IPS-NIHi11 (cell line): ENCODE data around the gene RP2.

ENCODE experiments used
- DNase-seq: peaks from one replicate; pipeline ENCODE4 v3.0.0; 2012; ENCODE audit warnings: mixed read lengths, low spot score

RP2 gene

DNA sequence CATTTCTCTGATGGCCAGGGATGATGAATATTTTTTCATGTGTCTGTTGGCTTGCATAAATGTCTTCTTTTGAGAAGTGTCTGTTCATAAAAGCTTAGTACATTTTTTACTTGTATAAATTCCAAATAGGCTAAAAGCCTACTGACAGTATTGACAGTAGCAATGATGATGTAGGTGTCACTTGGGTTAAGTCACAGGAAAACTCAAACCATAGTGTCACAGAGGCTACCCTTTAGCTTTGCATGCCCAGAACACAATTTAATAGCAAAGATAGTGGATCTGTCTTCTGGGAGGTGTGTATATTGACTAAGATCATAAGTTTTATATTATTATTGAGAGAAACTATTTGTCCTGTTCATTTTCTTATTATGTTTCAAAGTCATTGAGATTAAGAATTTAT lies 8.1 kb downstream of the RP2 start:
- DNase-seq: no peak

DNA sequence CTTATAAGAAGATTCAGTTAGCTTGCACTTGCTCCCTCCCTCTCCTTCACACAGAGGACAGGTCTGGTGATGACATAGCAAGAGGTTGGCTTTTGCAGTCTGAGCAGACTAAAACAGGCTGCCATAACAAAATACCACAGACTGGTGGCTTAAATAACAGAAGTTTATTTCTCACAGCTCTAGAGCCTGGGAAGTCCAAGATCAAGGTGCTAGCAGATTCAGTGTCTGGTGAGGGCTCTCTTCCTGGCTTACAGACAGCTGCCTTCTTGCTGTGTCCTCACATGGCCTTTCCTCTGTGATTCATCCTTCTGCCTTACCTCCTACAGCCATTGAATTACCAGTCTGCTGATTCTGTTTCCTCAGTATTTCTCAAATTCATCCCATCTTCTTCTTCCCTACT lies 13.1 kb downstream of the RP2 start:
- DNase-seq: no peak

DNA sequence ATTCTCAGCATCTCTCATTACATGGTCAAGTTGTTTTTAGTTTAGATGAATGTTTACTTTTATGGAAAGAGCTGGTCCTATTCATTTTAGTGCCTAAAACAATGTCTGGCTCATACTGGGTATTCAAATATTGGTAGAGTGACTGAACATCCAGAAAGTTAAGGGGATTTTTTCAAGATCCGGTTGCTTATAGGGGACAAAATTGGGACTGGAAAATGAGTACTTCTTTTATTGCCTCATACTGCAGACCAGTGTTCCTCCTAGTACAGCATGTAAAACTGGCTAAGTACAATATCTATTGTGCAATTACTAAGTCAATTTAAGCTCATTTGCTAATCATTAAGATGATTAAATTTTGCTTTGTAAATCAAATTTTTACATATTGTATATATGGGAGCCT lies 13.9 kb downstream of the RP2 start:
- no peak for DNase-seq

DNA sequence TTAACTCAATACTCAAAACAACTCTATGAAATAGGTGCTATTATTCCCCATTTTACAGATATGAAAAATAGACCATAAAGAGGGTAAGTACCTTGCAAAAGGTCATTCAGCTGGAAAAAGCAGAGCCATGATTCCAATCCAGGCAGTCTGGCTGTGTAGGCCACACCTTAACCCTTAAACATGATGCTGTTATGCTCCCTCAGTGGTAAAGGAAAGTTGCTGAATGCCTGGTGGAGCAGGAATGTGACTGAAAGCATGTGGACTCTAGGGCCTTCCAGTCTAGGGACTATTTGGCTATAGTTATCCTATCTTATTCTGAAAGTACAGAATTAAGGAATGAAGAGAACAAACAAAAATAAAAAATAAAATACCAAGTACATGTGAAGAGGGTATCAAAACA lies 19.6 kb downstream of the RP2 start:
- no peak for DNase-seq

- DNase-seq: no peak
Observed at GRCh38 chrX:46860557-46860956, 23.7 kb downstream of the RP2 start.

- no peak for DNase-seq
Observed at GRCh38 chrX:46863072-46863471, 26.2 kb downstream of the RP2 start.

- DNase-seq: no peak
Observed at GRCh38 chrX:46864606-46865005, 27.8 kb downstream of the RP2 start.

- no peak for DNase-seq
Observed at GRCh38 chrX:46865281-46865680, 28.4 kb downstream of the RP2 start.

GRCh38 chrX:46866726-46867125 lies 29.9 kb downstream of the RP2 start:
- no peak for DNase-seq

DNA sequence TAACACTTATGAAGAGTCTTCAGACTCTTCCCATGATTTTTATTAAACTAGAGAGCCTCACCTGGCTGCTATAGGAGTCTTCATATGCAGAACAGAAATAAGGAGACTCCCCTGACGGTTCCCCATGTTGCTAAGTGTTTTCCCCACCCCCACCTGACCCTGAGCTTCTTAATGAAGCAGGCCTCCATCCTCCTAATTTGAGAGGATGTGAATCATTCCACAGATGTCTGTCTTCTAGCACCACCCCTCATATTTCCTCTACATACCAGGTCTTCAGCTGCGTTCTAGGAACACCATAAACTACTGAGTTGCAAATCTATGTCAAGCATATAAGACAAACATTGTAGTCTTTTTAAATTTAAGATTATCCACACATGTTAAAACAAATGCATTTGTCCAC lies 36.9 kb downstream of the RP2 start:
- DNase-seq: no peak

DNA sequence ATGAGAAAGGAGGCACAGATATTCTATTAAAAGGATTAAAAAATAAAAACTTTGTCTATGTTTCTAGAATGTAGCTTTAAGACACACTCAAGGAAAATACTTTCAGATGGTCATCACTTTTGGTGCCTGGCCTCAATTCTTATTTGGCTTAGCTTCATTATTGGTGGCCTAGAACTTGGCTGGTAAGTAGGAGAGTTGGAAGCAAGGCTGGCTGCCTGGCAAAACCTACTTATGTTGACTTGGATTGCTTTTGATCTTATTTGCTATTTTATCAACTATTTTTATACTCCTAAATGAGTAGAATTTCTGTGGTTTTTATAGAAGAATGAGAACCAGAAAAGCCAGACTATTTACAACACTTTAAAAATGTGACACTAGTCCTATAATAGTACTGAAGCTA lies 40.1 kb downstream of the RP2 start:
- DNase-seq: no peak

GRCh38 chrX:46882266-46882665 lies 45.4 kb downstream of the RP2 start:
- peak; percentile 13 for DNase-seq

DNA sequence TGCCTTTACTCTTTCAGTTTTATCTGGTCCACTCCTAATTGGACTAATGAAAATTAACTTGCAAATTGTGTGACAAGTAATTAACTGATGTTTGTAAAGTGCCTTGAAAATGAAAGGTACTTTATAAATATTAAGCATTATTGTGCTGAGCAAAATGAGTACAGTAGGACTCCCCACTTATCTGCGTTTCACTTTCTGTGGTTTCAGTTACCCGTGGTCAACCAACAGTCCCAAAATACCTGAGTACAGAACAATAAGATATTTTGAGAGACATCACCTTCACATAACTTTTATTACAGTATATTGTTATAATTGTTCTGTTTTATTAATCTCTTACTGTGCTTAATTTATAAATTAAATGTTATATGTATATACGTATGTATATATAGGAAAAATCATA lies 48.0 kb downstream of the RP2 start:
- no peak for DNase-seq

DNA sequence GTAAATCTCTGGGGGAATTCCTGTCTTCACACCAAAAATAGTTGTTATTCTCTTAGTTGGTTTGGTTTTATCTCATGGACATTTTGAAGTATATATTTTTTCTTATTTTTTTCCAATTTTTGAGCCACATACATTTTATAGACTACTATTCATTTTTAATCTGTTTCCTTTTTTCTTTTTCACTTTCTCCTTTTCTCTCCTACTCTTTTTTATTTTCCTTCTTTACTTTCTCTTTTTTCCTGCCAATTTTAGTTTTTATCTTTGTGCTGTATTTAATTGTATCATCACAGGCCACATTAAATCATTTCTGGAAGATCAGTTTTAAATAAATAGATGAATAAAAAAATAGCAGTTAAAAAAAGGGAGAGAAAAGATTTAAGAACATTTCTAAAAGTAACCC lies 61.4 kb downstream of the RP2 start:
- no peak for DNase-seq

DNA sequence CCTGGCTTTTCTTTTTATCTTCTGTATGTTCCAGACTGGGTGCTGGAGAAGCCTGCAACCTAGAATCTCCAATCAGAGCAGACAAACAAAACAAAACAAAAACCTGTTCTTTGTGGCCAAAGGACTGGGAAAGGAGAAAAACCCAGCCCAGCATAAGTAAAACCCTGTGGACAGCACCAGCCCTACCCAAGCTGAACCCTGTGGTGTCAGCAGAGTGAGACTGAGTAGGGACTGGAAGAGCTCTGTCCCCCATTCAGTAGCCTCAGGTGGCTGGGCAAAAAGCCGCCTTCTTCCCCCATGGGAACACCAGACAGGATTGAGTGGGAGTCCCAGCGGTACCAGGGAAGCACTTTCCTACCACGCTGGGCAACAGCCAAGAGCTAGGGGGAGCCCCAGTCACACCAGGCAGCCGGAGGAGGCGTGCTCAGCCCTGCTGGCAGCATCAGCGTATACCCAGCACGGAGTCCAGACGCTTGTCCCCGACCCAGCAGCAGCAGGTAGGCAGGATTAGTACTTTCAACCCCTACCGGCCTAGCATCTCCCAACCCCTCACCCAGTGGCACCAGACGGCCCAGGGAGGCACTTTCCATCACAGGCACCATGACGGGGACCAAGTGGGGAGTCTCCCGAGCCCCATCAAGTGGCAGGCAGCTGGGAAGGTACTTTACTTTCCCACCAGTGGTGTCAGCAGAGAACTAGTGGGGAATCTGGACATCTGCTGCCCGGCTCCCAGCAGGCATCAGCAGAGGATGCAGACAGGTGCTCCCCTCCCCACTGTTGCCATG lies 66.8 kb downstream of the RP2 start:
- DNase-seq: peak; percentile 63

GRCh38 chrX:46904626-46905025 lies 67.8 kb downstream of the RP2 start:
- DNase-seq: no peak

- DNase-seq: no peak
Observed at GRCh38 chrX:46910415-46910814, 73.6 kb downstream of the RP2 start.

DNA sequence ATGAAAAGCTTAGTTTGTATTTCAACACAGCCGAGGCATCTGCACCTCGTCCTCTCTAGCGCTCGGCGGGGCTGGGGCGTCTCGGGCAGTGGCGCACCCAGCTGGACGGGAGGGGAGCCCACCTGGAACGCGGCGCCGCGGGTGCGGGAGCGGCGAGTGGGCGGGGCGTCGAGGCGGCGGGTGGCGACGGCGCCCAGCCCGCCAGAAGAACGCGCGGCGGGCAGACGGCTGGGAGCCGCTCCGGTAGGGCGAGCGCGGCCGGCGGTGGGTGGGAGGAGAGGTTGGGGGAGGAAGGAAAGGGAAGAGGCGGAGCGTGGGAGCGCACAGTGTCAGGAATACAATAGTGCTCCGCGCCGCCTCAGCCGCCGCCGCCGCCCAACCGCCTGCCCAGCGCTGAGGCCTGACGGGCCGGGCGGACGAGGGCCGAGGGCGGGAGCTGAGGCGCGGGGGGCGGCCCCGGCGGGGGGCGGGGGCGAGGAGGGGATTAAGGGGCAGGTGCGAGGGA lies 75.3 kb downstream of the RP2 start, which contains the start of gene JADE3:
JADE3 (plus strand) TSS at position 324 of the 505 bp plus-strand sequence. CDS start 72,474 bp downstream, outside the sequence.
- peak; percentile 81 for DNase-seq

GRCh38 chrX:46912603-46913491 lies 76.0 kb downstream of the RP2 start:
- DNase-seq: peak; percentile 68

DNA sequence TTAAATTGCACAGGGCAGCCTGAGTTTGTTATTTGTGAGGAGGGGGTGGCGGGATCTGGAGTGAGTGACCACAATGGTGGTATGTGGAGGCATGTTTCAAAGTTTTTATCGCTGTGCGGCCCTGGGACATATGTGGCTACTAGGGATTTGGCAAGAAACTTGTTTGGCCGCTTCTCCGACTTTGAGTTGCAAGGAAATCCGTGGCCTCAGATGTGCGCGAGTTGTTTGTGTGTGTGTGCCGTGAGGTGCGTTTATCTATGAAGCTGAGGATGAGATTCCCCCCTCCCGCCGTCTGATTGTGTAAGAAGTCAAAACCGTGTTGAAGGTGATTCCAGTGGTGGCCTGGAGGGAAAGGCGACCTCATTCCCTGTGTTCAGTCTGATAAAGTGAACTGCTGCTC lies 76.8 kb downstream of the RP2 start:
- DNase-seq: no peak

GRCh38 chrX:46916273-46916672 lies 79.4 kb downstream of the RP2 start:
- DNase-seq: no peak

DNA sequence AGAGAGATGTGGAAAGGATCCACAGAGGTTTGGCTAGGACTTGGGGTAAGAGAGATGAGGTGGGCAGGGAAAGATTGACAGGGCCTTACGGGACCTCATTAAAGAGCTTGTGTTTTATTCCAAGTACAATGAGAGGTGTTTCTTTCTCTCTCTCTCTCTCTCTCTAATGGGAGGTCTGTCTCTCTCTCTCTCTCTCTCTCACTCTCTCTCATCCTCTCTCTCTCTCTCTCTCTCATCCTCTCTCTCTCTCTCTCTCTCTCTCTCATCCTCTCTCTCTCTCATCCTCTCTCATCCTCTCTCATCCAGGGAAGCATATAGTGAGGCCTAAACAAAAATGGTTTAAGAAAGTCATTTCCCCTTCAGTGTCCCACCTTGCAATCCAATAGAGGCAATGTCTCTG lies 80.8 kb downstream of the RP2 start:
- DNase-seq: no peak

GRCh38 chrX:46918434-46918833 lies 81.6 kb downstream of the RP2 start:
- DNase-seq: no peak
